Ishikawa (cell line): Measurements from ENCODE around the gene ACRBP.
A peak's percentile ranks its signal among the peaks of the same experiment; 100 is the strongest.

Source experiments
- EGR1 ChIP-seq: IDR thresholded peaks from 2 replicates; pipeline ENCODE4 v1.6.1; 2012
- FOXM1 ChIP-seq: IDR thresholded peaks from 2 replicates; pipeline ENCODE4 v1.6.1; 2012; ENCODE audit warnings: low read depth, borderline replicate concordance
- TCF12 ChIP-seq: IDR thresholded peaks from 2 replicates; pipeline ENCODE4 v1.6.1; 2012; ENCODE audit warnings: low read depth
- TEAD4 ChIP-seq: IDR thresholded peaks from 2 replicates; pipeline ENCODE4 v1.6.1; 2012
- YY1 ChIP-seq: IDR thresholded peaks from 2 replicates; pipeline ENCODE4 v1.6.1; 2012; ENCODE audit warnings: low read depth
- TF ChIP-seq, protein P1 (sequence below): IDR thresholded peaks from 2 replicates; pipeline ENCODE4 v1.6.1; 2012
- TF ChIP-seq, protein P2 (sequence below): IDR thresholded peaks from 2 replicates; pipeline ENCODE4 v1.6.1; 2012; ENCODE audit warnings: low read depth, mild to moderate bottlenecking

ACRBP gene

DNA sequence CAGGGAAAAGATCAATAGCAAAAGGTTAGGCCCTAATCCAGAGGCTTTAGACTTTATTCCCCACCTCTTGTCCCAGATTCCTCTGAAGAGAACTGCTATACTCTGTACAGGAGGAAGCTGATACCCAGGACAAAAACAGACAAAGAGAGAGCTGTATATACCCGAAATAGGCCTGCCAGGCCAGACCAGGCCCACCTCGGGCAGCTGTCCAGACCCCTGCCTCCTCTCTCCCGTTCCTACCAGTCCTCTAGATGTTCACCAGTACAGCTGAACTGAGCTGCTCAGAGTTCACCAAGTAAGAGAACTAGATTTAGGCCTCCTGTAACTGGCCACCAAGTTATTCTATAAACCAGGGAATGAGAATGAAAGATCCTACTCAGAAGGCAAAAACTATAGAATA lies 44.7 kb downstream of the ACRBP start:
- TF ChIP-seq TCF12 (no peak), YY1 (no peak), EGR1 (no peak)
- TF ChIP-seq, protein P1, sequence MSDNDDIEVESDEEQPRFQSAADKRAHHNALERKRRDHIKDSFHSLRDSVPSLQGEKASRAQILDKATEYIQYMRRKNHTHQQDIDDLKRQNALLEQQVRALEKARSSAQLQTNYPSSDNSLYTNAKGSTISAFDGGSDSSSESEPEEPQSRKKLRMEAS: no peak

- TF ChIP-seq TEAD4 (no peak), FOXM1 (no peak)
- TF ChIP-seq, protein P2, sequence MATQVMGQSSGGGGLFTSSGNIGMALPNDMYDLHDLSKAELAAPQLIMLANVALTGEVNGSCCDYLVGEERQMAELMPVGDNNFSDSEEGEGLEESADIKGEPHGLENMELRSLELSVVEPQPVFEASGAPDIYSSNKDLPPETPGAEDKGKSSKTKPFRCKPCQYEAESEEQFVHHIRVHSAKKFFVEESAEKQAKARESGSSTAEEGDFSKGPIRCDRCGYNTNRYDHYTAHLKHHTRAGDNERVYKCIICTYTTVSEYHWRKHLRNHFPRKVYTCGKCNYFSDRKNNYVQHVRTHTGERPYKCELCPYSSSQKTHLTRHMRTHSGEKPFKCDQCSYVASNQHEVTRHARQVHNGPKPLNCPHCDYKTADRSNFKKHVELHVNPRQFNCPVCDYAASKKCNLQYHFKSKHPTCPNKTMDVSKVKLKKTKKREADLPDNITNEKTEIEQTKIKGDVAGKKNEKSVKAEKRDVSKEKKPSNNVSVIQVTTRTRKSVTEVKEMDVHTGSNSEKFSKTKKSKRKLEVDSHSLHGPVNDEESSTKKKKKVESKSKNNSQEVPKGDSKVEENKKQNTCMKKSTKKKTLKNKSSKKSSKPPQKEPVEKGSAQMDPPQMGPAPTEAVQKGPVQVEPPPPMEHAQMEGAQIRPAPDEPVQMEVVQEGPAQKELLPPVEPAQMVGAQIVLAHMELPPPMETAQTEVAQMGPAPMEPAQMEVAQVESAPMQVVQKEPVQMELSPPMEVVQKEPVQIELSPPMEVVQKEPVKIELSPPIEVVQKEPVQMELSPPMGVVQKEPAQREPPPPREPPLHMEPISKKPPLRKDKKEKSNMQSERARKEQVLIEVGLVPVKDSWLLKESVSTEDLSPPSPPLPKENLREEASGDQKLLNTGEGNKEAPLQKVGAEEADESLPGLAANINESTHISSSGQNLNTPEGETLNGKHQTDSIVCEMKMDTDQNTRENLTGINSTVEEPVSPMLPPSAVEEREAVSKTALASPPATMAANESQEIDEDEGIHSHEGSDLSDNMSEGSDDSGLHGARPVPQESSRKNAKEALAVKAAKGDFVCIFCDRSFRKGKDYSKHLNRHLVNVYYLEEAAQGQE: peak; percentile 62
These were observed 55.1 kb downstream of the ACRBP start for GRCh38 chr12:6592087-6592486.
